Heart left ventricle (tissue), 16 donors: ENCODE results near the gene RPL34. TPM values are rescaled to one million over a fixed set of nuclear protein-coding genes. Genes with fewer than 3 reads are reported as not detected.

ENCODE experiments used
- ATAC-seq, 4 donors: fragments of 200-7000 bp; cut with Tn5 transposase; one replicate each; pipeline ENCODE4 v1.9.1; 2020 to 2022; ENCODE audit warnings: moderate library complexity in 4 of 4, mild to moderate bottlenecking in 3 of 4, moderate number of reproducible peaks in 1 of 4
- DNase-seq, 5 donors: peaks; one replicate each; pipeline ENCODE4 v3.0.0-alpha.2; 2020
- H3K27ac ChIP-seq, 12 donors: fragments of 200-600 bp; sonication (generic) in 4 of 12; one replicate each; pipeline versions ENCODE4 v1.5.0 to v1.8.0; 2016 to 2022; ENCODE audit warnings: mild to moderate bottlenecking in 2 of 12
- H3K27me3 ChIP-seq, 9 donors: fragments of 200-600 bp; sonication (generic) in 2 of 9; one replicate each; pipeline versions ENCODE4 v1.5.1 to v1.8.0; 2016 to 2022; ENCODE audit warnings: mild to moderate bottlenecking in 3 of 9
- H3K36me3 ChIP-seq, 9 donors: fragments of 200-600 bp; sonication (generic) in 2 of 9; one replicate each; pipeline versions ENCODE4 v1.5.0 to v1.8.0; 2018 to 2022; ENCODE audit warnings: mild to moderate bottlenecking in 2 of 9
- H3K4me1 ChIP-seq, 12 donors: fragments of 200-600 bp; sonication (generic) in 4 of 12; one replicate each; pipeline versions ENCODE4 v1.5.0 to v1.8.0; 2016 to 2022; ENCODE audit warnings: mild to moderate bottlenecking in 3 of 12
- H3K4me3 ChIP-seq, 12 donors: fragments of 200-600 bp; sonication (generic) in 4 of 12; one replicate each; pipeline versions ENCODE4 v1.5.0 to v1.8.0; 2017 to 2022; ENCODE audit warnings: mild to moderate bottlenecking in 9 of 12, moderate library complexity in 4 of 12
- H3K9me3 ChIP-seq, 12 donors: fragments of 200-600 bp; sonication (generic) in 4 of 12; one replicate each; pipeline versions ENCODE4 v1.5.0 to v1.8.0; 2016 to 2022; ENCODE audit warnings: mild to moderate bottlenecking in 1 of 12
- POLR2A ChIP-seq, 2 donors: fragments of 450-650 bp; IDR thresholded peaks; one replicate each; pipeline ENCODE4 v1.6.1; 2017; ENCODE audit warnings: antibody characterized with exemption in 2 of 2, mild to moderate bottlenecking in 2 of 2, moderate library complexity in 2 of 2
- WGBS, 4 donors: extraction: QIAGEN DNeasy Blood & Tissue Kit in 2 of 4; methylation state at CpG; one replicate each; pipeline versions ENCODE4 v1.1.5 to v1.1.7; 2013 to 2018; 5-methylcytosine and 5-hydroxymethylcytosine counted together
- intact Hi-C, 10 donors: fragments of 100-400 bp; cut with DNase I; formaldehyde crosslinking; loops; one replicate each; pipeline versions ENCODE4 v1.11.1 to v1.14.2; 2022
- polyA plus RNA-seq, 2 donors: library from polyadenylated mRNA; stranded (reverse); fragments of 200-250 nt; gene quantifications; one replicate each; pipeline ENCODE4 v1.2.3, GENCODE V29; 2013
- total RNA-seq, 9 donors: library from RNA; depleted of rRNA in 2 of 9; stranded (reverse); fragments of >200 nt in 2 of 9; fragmentation: NEBNext Ultra II Directional in 3 of 9; extraction: Animal tissue kit (Norgen Biotek cat#: 25700) in 3 of 9; gene quantifications; one replicate each; pipeline versions ENCODE4 v1.1.0 to v1.2.4, GENCODE V29; 2016 to 2023
- TF ChIP-seq, protein P1 (sequence below), 12 donors: fragments of 200-600 bp; sonication (generic) in 4 of 12; IDR thresholded peaks; one replicate each; pipeline versions ENCODE4 v1.5.0 to v1.8.0; 2018 to 2022; ENCODE audit warnings: antibody characterized with exemption in 12 of 12, mild to moderate bottlenecking in 5 of 12
- donor health status: ischemic (EF 13 %, LVEDD 7.1; RV severe dilation, severe dysfunction).
- donor health status: healthy with polysubstance abuse.
- donor health status: DM: no; HTN: yes; CAD: no.
- donor health status: DM: no; HTN: no; CAD: no.
- donor health status: ischemic (EF 25% LVEDD 6.9; RV normal size, moderate dysfunction).
- donor health status: ischemic (EF 25% LVEDD 5.7; RV mildly dilated, moderate dysfunction).
- donor health status: healthy.
- donor health status: DM: yes; HTN: yes; CAD: no.
- donor health status: ischemic (EF 35%, LVEDD 5.7; RV mildly dilated, moderate dysfunction).
- donor health status: nonischemic (EF 11% LVEDD 7.7; RV severe dilation, severe dysfunction).
- donor health status: DM: yes; HTN: yes; CAD: no.
- donor health status: PGD.
- donor health status: ischemic (EF 29% LVEDD 5.4; RV normal size, mild dysfunction).
- donor health status: nonischemic (EF 23%, LVEDD 6.1; RV moderate dilation, normal function).

Gene RPL34
- total and polyA plus RNA-seq, 11 donors: 334 to 2,969 (median 759) TPM

DNA sequence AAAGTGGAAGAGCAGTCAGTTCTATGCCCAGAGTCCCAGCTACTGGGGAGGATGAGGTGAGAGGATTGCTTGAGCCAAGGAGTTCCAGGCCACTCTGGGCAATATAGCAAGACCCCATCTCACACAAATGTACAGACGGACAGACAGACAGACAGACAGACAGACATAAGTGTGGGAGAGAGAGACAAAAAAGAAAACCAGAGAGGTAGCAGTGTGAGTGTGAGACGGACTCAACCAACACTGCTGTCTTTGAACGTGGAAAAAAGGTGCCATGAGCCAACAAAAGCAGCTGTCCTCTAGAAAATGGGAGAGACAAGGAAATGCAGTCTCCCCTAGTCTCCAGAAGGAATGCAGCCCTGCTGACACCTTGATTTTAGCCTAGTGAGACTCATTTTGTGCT lies 18.2 kb upstream of the RPL34 start:
- no peak for ATAC-seq
- intact Hi-C loops: no loop called here
- Histone ChIP-seq H3K4me1 (no peaks in the 10 kb centered on the region), H3K36me3 (peaks cover 0 to 4% (median 0%) of the 10 kb centered on the region in 9 donors), H3K27me3 (no peaks in the 10 kb centered on the region), H3K9me3 (peaks cover 0 to 6% (median 0%) of the 10 kb centered on the region in 12 donors), H3K27ac (no peak overlapping the region), H3K4me3 (no peak overlapping the region)
- no peak for TF ChIP-seq POLR2A (IDR thresholded peaks at IDR 0.05)
- TF ChIP-seq, protein P1, sequence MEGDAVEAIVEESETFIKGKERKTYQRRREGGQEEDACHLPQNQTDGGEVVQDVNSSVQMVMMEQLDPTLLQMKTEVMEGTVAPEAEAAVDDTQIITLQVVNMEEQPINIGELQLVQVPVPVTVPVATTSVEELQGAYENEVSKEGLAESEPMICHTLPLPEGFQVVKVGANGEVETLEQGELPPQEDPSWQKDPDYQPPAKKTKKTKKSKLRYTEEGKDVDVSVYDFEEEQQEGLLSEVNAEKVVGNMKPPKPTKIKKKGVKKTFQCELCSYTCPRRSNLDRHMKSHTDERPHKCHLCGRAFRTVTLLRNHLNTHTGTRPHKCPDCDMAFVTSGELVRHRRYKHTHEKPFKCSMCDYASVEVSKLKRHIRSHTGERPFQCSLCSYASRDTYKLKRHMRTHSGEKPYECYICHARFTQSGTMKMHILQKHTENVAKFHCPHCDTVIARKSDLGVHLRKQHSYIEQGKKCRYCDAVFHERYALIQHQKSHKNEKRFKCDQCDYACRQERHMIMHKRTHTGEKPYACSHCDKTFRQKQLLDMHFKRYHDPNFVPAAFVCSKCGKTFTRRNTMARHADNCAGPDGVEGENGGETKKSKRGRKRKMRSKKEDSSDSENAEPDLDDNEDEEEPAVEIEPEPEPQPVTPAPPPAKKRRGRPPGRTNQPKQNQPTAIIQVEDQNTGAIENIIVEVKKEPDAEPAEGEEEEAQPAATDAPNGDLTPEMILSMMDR (IDR thresholded peaks at IDR 0.05): no peak
- WGBS, 4 donors: 71 to 79% (median 73%) methylated on average over 3 of the region's 3 CpGs
- no peak for DNase-seq

DNA sequence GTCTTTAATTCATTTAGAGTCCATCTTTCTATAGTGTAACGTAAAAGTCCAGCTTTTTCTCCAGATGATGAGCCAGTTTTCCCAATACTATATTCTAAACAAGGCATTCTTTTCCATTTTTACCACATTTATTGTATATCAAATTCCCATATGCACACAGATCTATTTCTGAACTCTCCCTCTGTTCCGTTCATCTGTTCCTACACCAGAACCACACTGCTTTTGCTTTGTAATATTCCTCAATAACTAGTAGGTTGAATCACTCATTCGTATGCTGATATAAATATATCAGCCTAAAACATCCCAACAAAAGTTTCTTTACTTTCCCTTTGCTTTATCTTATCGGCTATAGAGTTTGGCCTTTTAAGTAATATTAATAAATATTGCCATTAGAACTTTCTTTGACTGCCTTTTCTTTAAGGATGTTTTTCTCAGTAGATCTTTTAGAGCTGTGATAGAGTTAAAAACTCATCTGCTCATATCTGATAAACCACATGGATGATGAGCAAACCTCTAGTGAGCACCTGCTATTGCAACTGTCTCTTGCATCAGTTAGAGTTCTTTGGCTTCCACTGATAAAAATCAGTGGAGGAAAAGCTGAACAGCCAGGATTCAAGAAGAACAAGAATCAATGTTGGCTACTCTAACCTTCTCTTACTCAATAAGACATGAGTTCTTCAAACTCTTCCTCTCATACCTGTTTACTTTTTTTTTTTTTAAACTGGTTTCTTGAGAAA lies 13.1 kb upstream of the RPL34 start:
- intact Hi-C loops: no loop called here
- Histone ChIP-seq H3K4me3 (no peak overlapping the region), H3K27ac (no peak overlapping the region), H3K36me3 (no peaks in the 10 kb centered on the region), H3K9me3 (peaks cover 0 to 6% (median 0%) of the 10 kb centered on the region in 12 donors), H3K27me3 (no peaks in the 10 kb centered on the region), H3K4me1 (peaks cover 0 to 1% (median 0%) of the 10 kb centered on the region in 12 donors)
- no peak for TF ChIP-seq POLR2A (IDR thresholded peaks at IDR 0.05)
- TF ChIP-seq, protein P1 (IDR thresholded peaks at IDR 0.05): no peak
- ATAC-seq (no peak), DNase-seq (no peak)
- WGBS, 4 donors: 74 to 98% (median 83%) methylated on average over 4 of the region's 4 CpGs

DNA sequence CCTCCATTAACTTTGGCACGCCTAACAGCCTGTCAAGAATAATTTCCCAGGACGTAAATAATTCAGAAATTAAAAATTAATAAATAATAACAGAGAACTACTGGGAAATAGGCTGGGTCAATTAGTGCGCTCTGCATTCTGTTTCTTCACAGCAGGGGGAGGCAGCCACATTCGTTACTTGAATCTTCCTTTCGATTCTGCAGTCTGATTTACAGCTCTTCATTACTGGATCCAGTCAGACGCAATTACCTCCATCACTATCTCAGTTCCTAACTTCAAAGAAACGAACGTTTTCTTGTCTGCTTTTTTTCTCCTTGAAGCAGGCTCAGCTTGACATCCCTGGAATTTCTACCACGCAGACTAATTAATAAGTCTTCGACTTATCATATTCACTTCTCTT lies 9.0 kb upstream of the RPL34 start:
- Histone ChIP-seq H3K9me3 (peaks cover 0 to 13% (median 0%) of the 10 kb centered on the region in 12 donors), H3K27me3 (no peaks in the 10 kb centered on the region), H3K36me3 (no peaks in the 10 kb centered on the region), H3K4me1 (peaks cover 0 to 4% (median 0%) of the 10 kb centered on the region in 12 donors), H3K4me3 (peak overlapping the region in 10 of 12 donors; percentile 5 to 45 (median 26)), H3K27ac (no peak overlapping the region)
- DNase-seq (no peak), ATAC-seq (no peak)
- intact Hi-C loops: no loop called here
- 62 to 68% (median 64%) methylated on average over 10 of the region's 10 CpGs for WGBS, 4 donors
- TF ChIP-seq, protein P1 (IDR thresholded peaks at IDR 0.05): peak in 3 of 12 donors; percentile 23 to 35 (median 25)
- TF ChIP-seq POLR2A (IDR thresholded peaks at IDR 0.05): no peak

DNA sequence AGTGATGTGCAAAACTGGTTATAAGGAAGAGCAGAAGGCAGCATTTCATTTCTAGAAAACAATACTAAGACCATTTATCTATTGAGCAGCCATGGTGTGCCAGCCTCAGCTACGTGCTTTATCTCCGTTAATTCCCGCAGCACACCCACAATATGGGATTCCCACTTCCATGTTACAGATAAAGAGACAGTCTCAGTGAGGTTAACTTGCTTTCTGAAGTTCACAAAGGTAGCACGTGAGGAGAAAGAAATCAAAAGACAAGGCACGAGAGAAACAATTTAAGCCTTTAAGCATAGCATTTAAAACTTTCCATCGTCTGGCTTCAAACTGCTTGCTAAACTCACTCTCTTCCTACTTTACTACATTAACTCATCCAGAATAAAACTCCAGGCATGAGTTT lies 8.0 kb upstream of the RPL34 start:
- no peak for ATAC-seq
- Histone ChIP-seq H3K36me3 (no peaks in the 10 kb centered on the region), H3K27ac (no peak overlapping the region), H3K27me3 (no peaks in the 10 kb centered on the region), H3K9me3 (peaks cover 0 to 22% (median 0%) of the 10 kb centered on the region in 12 donors), H3K4me3 (no peak overlapping the region), H3K4me1 (peaks cover 0 to 4% (median 0%) of the 10 kb centered on the region in 12 donors)
- WGBS, 4 donors: 59 to 64% (median 62%) methylated on average over 6 of the region's 6 CpGs
- TF ChIP-seq, protein P1 (IDR thresholded peaks at IDR 0.05): no peak
- TF ChIP-seq POLR2A (IDR thresholded peaks at IDR 0.05): no peak
- no peak for DNase-seq
- intact Hi-C loops: no loop called here
